Kidney glomerular epithelial cell (primary cell): Measurements from ENCODE around the gene CD2.
"Not testable (repeated sequence)": the region's sequence is repeated elsewhere in the genome, so short reads cannot be mapped to it uniquely, and the experiment has no call there.

Source experiments
- DNase-seq: peaks from one replicate; lab custom pipeline; 2025; lab: John Stamatoyannopoulos, UW

The CD2 gene

GRCh38 chr1:116732726-116733125 is 21.5 kb upstream of the CD2 start:
- no peak for DNase-seq

- no peak for DNase-seq
Observed at GRCh38 chr1:116733476-116734365, 20.5 kb upstream of the CD2 start.

- DNase-seq, result no peak
Observed at GRCh38 chr1:116735246-116735645, 19.0 kb upstream of the CD2 start.

- peak; percentile 48 for DNase-seq
Observed at GRCh38 chr1:116737020-116737854, 17.0 kb upstream of the CD2 start.

- no peak for DNase-seq
Observed at GRCh38 chr1:116737855-116738321, 16.3 kb upstream of the CD2 start.

- DNase-seq, result no peak
Observed at GRCh38 chr1:116738673-116739370, 15.4 kb upstream of the CD2 start.

GRCh38 chr1:116739371-116740012 is 14.7 kb upstream of the CD2 start:
- no peak for DNase-seq

- DNase-seq, result no peak
Observed at GRCh38 chr1:116740296-116740695, 13.9 kb upstream of the CD2 start.

GRCh38 chr1:116740746-116741145 is 13.5 kb upstream of the CD2 start:
- DNase-seq, result no peak

GRCh38 chr1:116741836-116742565 is 12.2 kb upstream of the CD2 start:
- no peak for DNase-seq

- DNase-seq, result no peak
Observed at GRCh38 chr1:116743535-116743934, 10.7 kb upstream of the CD2 start.

GRCh38 chr1:116748272-116748671 is 6.0 kb upstream of the CD2 start:
- no peak for DNase-seq

GRCh38 chr1:116751146-116751545 is 3.1 kb upstream of the CD2 start:
- no peak for DNase-seq

GRCh38 chr1:116751621-116752020 is 2.6 kb upstream of the CD2 start:
- no peak for DNase-seq

GRCh38 chr1:116753312-116753711 is 918 bp upstream of the CD2 start:
- DNase-seq, result no peak

- DNase-seq, result no peak
Observed at GRCh38 chr1:116755066-116755465, 836 bp downstream of the CD2 start.

- no peak for DNase-seq
Observed at GRCh38 chr1:116755681-116756080, 1.5 kb downstream of the CD2 start.

GRCh38 chr1:116756092-116756491 is 1.9 kb downstream of the CD2 start:
- DNase-seq, result not testable (repeated sequence)

- DNase-seq, result not testable (repeated sequence)
Observed at GRCh38 chr1:116758456-116758815, 4.2 kb downstream of the CD2 start.

GRCh38 chr1:116759636-116760035 is 5.4 kb downstream of the CD2 start:
- DNase-seq, result no peak

- no peak for DNase-seq
Observed at GRCh38 chr1:116760487-116760886, 6.3 kb downstream of the CD2 start.
